AG09319 (cell line): Measurements from ENCODE around the gene N4BP2.

Experiments used
- DNase-seq: peaks from one replicate; pipeline ENCODE4 v3.0.0-alpha.2; 2010; ENCODE audit warnings: low read depth; ENCODE audit errors: extremely low read depth
- TF ChIP-seq, protein P1 (sequence below): IDR thresholded peaks from 2 replicates; pipeline ENCODE4 v1.5.1; 2011; ENCODE audit warnings: low read depth, mild to moderate bottlenecking, inconsistent platforms, low read length, moderate library complexity

N4BP2 gene

DNA sequence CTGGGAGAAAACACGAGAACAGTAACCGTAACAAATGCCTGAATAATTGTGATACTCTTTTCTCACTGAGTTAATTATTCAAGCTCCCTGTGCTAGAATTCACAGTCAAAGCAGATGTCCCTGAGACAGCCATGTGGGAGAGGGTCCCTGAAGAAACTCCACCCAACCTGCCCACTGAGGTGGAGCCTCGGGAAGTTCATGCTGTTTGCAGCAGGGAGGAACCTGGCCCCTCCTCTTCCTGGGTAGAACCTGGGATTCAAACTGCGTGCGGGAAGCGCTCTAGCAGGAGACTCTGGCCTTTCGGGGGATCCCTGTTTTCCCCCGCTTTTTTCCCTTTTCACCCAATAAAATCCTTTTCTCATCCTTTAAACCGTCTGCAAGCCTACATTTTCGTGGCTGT is 120.0 kb downstream of the N4BP2 start:
- DNase-seq: no peak
- TF ChIP-seq, protein P1, sequence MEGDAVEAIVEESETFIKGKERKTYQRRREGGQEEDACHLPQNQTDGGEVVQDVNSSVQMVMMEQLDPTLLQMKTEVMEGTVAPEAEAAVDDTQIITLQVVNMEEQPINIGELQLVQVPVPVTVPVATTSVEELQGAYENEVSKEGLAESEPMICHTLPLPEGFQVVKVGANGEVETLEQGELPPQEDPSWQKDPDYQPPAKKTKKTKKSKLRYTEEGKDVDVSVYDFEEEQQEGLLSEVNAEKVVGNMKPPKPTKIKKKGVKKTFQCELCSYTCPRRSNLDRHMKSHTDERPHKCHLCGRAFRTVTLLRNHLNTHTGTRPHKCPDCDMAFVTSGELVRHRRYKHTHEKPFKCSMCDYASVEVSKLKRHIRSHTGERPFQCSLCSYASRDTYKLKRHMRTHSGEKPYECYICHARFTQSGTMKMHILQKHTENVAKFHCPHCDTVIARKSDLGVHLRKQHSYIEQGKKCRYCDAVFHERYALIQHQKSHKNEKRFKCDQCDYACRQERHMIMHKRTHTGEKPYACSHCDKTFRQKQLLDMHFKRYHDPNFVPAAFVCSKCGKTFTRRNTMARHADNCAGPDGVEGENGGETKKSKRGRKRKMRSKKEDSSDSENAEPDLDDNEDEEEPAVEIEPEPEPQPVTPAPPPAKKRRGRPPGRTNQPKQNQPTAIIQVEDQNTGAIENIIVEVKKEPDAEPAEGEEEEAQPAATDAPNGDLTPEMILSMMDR: no peak

DNA sequence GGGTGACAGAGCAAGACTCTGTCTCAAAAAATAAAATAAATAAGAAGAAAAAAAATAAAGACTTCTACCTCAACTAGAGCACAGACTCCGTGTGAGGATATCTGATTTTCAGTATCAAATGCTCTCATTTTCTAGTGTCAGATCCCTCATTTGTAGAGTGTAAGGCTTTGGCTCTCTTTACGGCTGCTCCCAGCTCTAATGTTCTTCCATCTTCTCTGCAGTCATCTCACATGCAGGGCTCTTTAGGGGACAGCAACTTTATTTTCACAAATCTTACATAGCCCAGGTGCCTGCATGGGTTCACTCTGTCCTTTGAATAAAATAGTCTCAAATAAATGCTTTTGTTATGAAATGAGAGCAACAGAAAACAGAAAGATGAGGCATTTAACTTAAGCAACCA is 120.9 kb downstream of the N4BP2 start:
- DNase-seq: no peak
- TF ChIP-seq, protein P1: no peak

DNA sequence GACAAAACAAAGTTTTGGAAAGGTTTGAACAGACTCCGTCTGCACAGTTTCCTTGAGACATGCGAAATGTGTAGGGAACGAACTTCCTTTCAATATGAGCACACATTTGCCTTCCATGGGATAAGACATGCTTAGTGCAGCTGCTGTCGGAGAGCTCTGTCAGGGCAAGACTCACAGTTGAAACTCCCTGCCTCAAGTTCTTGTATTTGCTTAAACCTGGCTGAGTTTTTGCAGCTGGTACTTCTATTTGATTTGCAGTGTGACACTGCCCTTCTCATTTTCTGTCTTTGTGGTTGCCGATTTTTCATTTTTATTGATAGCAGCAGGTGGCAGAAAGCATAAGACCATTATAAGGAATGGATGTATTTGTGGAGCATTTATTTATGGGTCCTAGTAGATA is 122.0 kb downstream of the N4BP2 start:
- TF ChIP-seq, protein P1: no peak

DNA sequence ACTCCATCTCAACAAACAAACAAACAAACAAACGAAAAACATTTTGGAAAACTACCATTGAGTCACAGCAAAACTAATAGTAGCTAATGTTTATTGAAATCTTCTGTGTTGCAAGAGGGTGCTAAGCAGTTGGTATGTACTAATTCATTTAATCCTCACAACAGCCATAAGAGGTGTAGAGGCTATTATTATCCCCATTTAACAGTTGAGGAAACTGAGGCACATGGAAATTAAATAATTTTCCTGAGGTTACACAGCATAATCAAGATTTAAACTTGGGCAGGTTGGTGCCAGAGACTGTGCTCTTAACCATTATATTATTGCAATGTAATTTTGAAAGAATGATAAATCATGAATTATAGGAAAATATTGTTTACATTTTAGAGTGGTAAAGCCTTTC is 122.7 kb downstream of the N4BP2 start:
- no peak for DNase-seq
- TF ChIP-seq, protein P1: no peak

More for the DNA sequence above, 122.0 kb downstream of the N4BP2 start:
- DNase-seq: no peak

DNA sequence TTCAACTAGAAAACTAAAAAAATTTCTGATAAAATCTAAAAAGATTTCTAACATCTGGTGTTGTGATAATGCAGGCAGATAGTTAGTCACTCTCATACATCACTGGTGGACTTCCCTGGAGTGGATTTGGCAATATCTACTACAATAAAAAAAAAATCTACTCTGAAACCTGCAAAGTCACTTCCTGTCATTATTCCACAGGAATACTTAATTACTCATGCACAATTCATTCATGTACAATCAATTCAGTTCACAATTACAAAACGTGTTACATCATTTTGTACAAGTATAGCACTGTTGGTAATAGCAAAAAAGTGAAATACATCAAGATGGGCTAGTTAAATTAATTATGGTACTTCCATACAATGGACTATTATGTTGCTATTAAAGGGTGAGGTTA is 123.7 kb downstream of the N4BP2 start:
- TF ChIP-seq, protein P1: no peak
- peak; percentile 71 for DNase-seq

DNA sequence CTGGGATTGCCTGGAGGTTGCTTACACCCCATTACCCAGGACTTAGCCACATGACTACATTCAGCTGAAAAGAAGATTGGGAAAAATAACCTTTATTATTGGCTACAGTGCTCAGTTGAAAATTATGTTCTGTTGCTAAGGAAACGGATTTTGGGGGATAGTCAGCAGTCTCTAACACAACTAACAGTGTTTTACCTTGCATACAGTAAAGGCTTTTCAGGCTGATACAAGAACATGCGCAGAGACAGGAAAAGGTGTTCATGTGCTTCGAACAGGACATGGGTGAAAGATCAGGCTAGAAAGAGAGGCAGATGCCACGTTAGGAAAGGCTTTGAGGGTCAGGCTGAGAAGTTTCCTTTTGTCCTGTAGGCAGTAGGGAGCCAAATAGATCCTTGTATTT is 125.4 kb downstream of the N4BP2 start:
- TF ChIP-seq, protein P1: no peak
- DNase-seq: no peak

DNA sequence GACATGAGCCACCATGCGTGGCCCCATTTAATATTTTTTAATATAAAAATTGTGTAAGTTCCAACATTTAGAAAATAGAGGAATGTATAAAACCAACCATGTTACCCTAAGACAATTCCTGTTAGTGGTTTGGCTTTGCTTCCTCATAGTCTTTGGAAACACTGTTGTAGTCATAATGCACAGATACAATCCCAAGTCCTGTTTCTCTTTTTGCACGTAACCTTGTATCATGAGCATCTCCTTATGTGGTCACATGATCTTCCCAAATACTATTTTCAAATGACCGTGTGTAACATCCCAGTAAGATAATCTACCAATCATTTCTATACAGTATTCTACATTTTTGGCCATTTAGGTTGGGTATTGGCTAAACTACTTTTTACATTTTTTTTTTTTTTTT is 126.3 kb downstream of the N4BP2 start:
- TF ChIP-seq, protein P1: no peak

More for the DNA sequence above, 126.3 kb downstream of the N4BP2 start:
- no peak for DNase-seq
